Keratinocyte (primary cell): ENCODE results near the gene FANCC.

Source experiments
- CTCF ChIP-seq, 3 experiments: IDR thresholded peaks in 1 of 3; conservative IDR thresholded peaks in 1 of 3; optimal IDR thresholded peaks in 1 of 3; 2 replicates in 2 of 3; 3 replicates in 1 of 3; pipeline versions ENCODE3 to v1.5.1; 2011; ENCODE audit warnings: low read length in 3 of 3, mild to moderate bottlenecking in 3 of 3, moderate library complexity in 2 of 3, control low read depth in 1 of 3, inconsistent platforms in 1 of 3; ENCODE audit not compliant: insufficient read depth in 2 of 3; ENCODE audit errors: extremely low read depth in 1 of 3
- EZH2 ChIP-seq: IDR thresholded peaks from one replicate; pipeline ENCODE4 v1.6.1; 2012; ENCODE audit warnings: inconsistent platforms, mild to moderate bottlenecking, low read length, moderate library complexity

DNA sequence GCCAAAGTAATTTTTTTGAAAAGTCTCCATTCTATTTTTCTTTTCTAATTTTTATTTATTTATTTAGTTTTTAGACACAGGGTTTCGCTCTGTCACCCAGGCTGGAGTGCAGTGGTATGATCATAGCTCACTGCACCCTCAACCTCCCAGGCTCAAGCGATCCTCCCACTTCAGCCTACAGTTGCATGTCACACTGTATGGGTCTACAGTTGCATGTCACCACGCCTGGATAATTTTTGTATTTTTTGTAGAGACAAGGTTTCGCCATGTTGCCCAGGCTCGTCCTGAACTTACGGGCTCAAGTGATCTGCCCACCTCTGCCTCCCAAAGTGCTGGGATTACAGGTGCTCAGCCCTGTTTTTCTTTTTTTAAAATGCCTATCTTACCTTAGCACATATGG, 10.7 kb downstream of the FANCC start:
- no peak for TF ChIP-seq CTCF (optimal IDR thresholded peaks at IDR 0.05 in 1 of 3, IDR thresholded peaks at IDR 0.05 in 1 of 3, conservative IDR thresholded peaks at IDR 0.05 in 1 of 3; ENCODE audit: extremely low read depth in 1 of 3, insufficient read depth in 2 of 3, low read length in 3 of 3)
- no peak for TF ChIP-seq EZH2
